ENCODE results near the gene DYTN.

The DYTN gene

GRCh38 chr2:206688453-206688852 lies 29.7 kb downstream of the DYTN start:
- no peak overlapping the region for H3K4me3 Mint-ChIP-seq
- no peaks in the 10 kb centered on the region for H3K36me3 Mint-ChIP-seq (ENCODE audit: insufficient read depth)
- DNase-seq (ENCODE audit: low spot score in 2 of 2) = no peak
- no peaks in the 10 kb centered on the region for H3K9me3 Mint-ChIP-seq
- no peak overlapping the region for H3K27ac Mint-ChIP-seq (ENCODE audit: low read depth)
- no peaks in the 10 kb centered on the region for H3K4me1 Mint-ChIP-seq
- ATAC-seq (replicated peaks; ENCODE audit: extremely low read depth, poor library complexity, severe bottlenecking) = no peak
- peaks cover 16% of the 10 kb centered on the region for H3K27me3 Mint-ChIP-seq

- Mint-ChIP-seq H3K27me3 (peaks cover 19% of the 10 kb centered on the region), H3K27ac (ENCODE audit: low read depth) (no peak overlapping the region)
- ATAC-seq (replicated peaks; ENCODE audit: extremely low read depth, poor library complexity, severe bottlenecking) = no peak
Measured at GRCh38 chr2:206683546-206683945, 34.6 kb downstream of the DYTN start.

GRCh38 chr2:206670531-206671319 lies 47.5 kb downstream of the DYTN start:
- no peaks in the 10 kb centered on the region for H3K4me1 Mint-ChIP-seq

More at GRCh38 chr2:206683546-206683945, 34.6 kb downstream of the DYTN start:
- Mint-ChIP-seq H3K4me3 (no peak overlapping the region), H3K9me3 (no peaks in the 10 kb centered on the region), H3K36me3 (ENCODE audit: insufficient read depth) (no peaks in the 10 kb centered on the region), H3K4me1 (no peaks in the 10 kb centered on the region)
- DNase-seq (ENCODE audit: low spot score in 2 of 2) = no peak

GRCh38 chr2:206665251-206665650 lies 52.9 kb downstream of the DYTN start:
- Mint-ChIP-seq H3K27me3 (peaks cover 68% of the 10 kb centered on the region), H3K4me3 (no peak overlapping the region), H3K27ac (ENCODE audit: low read depth) (no peak overlapping the region), H3K4me1 (no peaks in the 10 kb centered on the region), H3K9me3 (no peaks in the 10 kb centered on the region), H3K36me3 (ENCODE audit: insufficient read depth) (no peaks in the 10 kb centered on the region)
- ATAC-seq (replicated peaks; ENCODE audit: extremely low read depth, poor library complexity, severe bottlenecking) (no peak), DNase-seq (ENCODE audit: low spot score in 2 of 2) (no peak)

More at GRCh38 chr2:206670531-206671319, 47.5 kb downstream of the DYTN start:
- DNase-seq (ENCODE audit: low spot score in 2 of 2) = no peak
- ATAC-seq (replicated peaks; ENCODE audit: extremely low read depth, poor library complexity, severe bottlenecking) = no peak
- H3K27me3 Mint-ChIP-seq = peaks cover 58% of the 10 kb centered on the region
- no peak overlapping the region for H3K27ac Mint-ChIP-seq (ENCODE audit: low read depth)
- no peak overlapping the region for H3K4me3 Mint-ChIP-seq
- H3K9me3 Mint-ChIP-seq = no peaks in the 10 kb centered on the region
- no peaks in the 10 kb centered on the region for H3K36me3 Mint-ChIP-seq (ENCODE audit: insufficient read depth)

- DNase-seq (ENCODE audit: low spot score in 2 of 2) = no peak
- H3K9me3 Mint-ChIP-seq = no peaks in the 10 kb centered on the region
- H3K27ac Mint-ChIP-seq (ENCODE audit: low read depth) = no peak overlapping the region
- ATAC-seq (replicated peaks; ENCODE audit: extremely low read depth, poor library complexity, severe bottlenecking) = no peak
- no peaks in the 10 kb centered on the region for H3K36me3 Mint-ChIP-seq (ENCODE audit: insufficient read depth)
- H3K4me1 Mint-ChIP-seq = no peaks in the 10 kb centered on the region
- H3K27me3 Mint-ChIP-seq = peaks cover 13% of the 10 kb centered on the region
- H3K4me3 Mint-ChIP-seq = no peak overlapping the region
Measured at GRCh38 chr2:206657087-206657486, 61.1 kb downstream of the DYTN start.

GRCh38 chr2:206647985-206648384 lies 70.2 kb downstream of the DYTN start:
- no peak for DNase-seq (ENCODE audit: low spot score in 2 of 2)
- no peak overlapping the region for H3K4me3 Mint-ChIP-seq
- ATAC-seq (replicated peaks; ENCODE audit: extremely low read depth, poor library complexity, severe bottlenecking) = no peak
- H3K27ac Mint-ChIP-seq (ENCODE audit: low read depth) = no peak overlapping the region
- peaks cover 19% of the 10 kb centered on the region for H3K27me3 Mint-ChIP-seq
- no peaks in the 10 kb centered on the region for H3K36me3 Mint-ChIP-seq (ENCODE audit: insufficient read depth)
- no peaks in the 10 kb centered on the region for H3K9me3 Mint-ChIP-seq
- H3K4me1 Mint-ChIP-seq = no peaks in the 10 kb centered on the region

GRCh38 chr2:206642075-206643025 lies 75.8 kb downstream of the DYTN start, which contains the start of gene FAM237A:
TSS of gene FAM237A (plus strand) at chr2:206642487. CDS start at chr2:206644237, 1,750 bp downstream.
- Mint-ChIP-seq H3K27me3 (peaks cover 15% of the 10 kb centered on the region), H3K27ac (ENCODE audit: low read depth) (no peak within 1 kb of the TSS), H3K4me3 (no peak within 1 kb of the TSS), H3K36me3 (ENCODE audit: insufficient read depth) (no peaks in the 10 kb centered on the region), H3K9me3 (no peaks in the 10 kb centered on the region), H3K4me1 (no peaks in the 10 kb centered on the region)
- no peak for ATAC-seq (replicated peaks; ENCODE audit: extremely low read depth, poor library complexity, severe bottlenecking)
- DNase-seq (ENCODE audit: low spot score in 2 of 2) = no peak

GRCh38 chr2:206641226-206641625 lies 77.0 kb downstream of the DYTN start:
- Mint-ChIP-seq H3K27ac (ENCODE audit: low read depth) (no peak overlapping the region), H3K4me3 (no peak overlapping the region), H3K36me3 (ENCODE audit: insufficient read depth) (no peaks in the 10 kb centered on the region), H3K4me1 (no peaks in the 10 kb centered on the region), H3K9me3 (no peaks in the 10 kb centered on the region), H3K27me3 (peaks cover 9% of the 10 kb centered on the region)
- no peak for DNase-seq (ENCODE audit: low spot score in 2 of 2)
- ATAC-seq (replicated peaks; ENCODE audit: extremely low read depth, poor library complexity, severe bottlenecking) = no peak

- no peaks in the 10 kb centered on the region for H3K9me3 Mint-ChIP-seq
- ATAC-seq (replicated peaks; ENCODE audit: extremely low read depth, poor library complexity, severe bottlenecking) (no peak), DNase-seq (ENCODE audit: low spot score in 2 of 2) (no peak)
- H3K27ac Mint-ChIP-seq (ENCODE audit: low read depth) = no peak overlapping the region
- no peak overlapping the region for H3K4me3 Mint-ChIP-seq
- no peaks in the 10 kb centered on the region for H3K4me1 Mint-ChIP-seq
- peaks cover 7% of the 10 kb centered on the region for H3K27me3 Mint-ChIP-seq
- no peaks in the 10 kb centered on the region for H3K36me3 Mint-ChIP-seq (ENCODE audit: insufficient read depth)
Measured at GRCh38 chr2:206639636-206640035, 78.6 kb downstream of the DYTN start.

- no peaks in the 10 kb centered on the region for H3K36me3 Mint-ChIP-seq (ENCODE audit: insufficient read depth)
- H3K9me3 Mint-ChIP-seq = no peaks in the 10 kb centered on the region
- no peak overlapping the region for H3K4me3 Mint-ChIP-seq
- H3K27me3 Mint-ChIP-seq = no peaks in the 10 kb centered on the region
- H3K4me1 Mint-ChIP-seq = no peaks in the 10 kb centered on the region
- ATAC-seq (replicated peaks; ENCODE audit: extremely low read depth, poor library complexity, severe bottlenecking) (no peak), DNase-seq (ENCODE audit: low spot score in 2 of 2) (no peak)
- no peak overlapping the region for H3K27ac Mint-ChIP-seq (ENCODE audit: low read depth)
Measured at GRCh38 chr2:206635015-206635414, 83.2 kb downstream of the DYTN start.

- no peaks in the 10 kb centered on the region for H3K9me3 Mint-ChIP-seq
- DNase-seq (ENCODE audit: low spot score in 2 of 2) (no peak), ATAC-seq (replicated peaks; ENCODE audit: extremely low read depth, poor library complexity, severe bottlenecking) (no peak)
- H3K4me3 Mint-ChIP-seq = no peak overlapping the region
- H3K36me3 Mint-ChIP-seq (ENCODE audit: insufficient read depth) = no peaks in the 10 kb centered on the region
- no peaks in the 10 kb centered on the region for H3K4me1 Mint-ChIP-seq
- peaks cover 14% of the 10 kb centered on the region for H3K27me3 Mint-ChIP-seq
- no peak overlapping the region for H3K27ac Mint-ChIP-seq (ENCODE audit: low read depth)
Measured at GRCh38 chr2:206631340-206631739, 86.9 kb downstream of the DYTN start.

- Mint-ChIP-seq H3K27me3 (peaks cover 16% of the 10 kb centered on the region), H3K27ac (ENCODE audit: low read depth) (no peak overlapping the region), H3K36me3 (ENCODE audit: insufficient read depth) (no peaks in the 10 kb centered on the region), H3K4me3 (no peak overlapping the region), H3K9me3 (no peaks in the 10 kb centered on the region), H3K4me1 (no peaks in the 10 kb centered on the region)
- no peak for DNase-seq (ENCODE audit: low spot score in 2 of 2)
- ATAC-seq (replicated peaks; ENCODE audit: extremely low read depth, poor library complexity, severe bottlenecking) = no peak
Measured at GRCh38 chr2:206627632-206628031, 90.6 kb downstream of the DYTN start.

Measured in central memory CD8-positive, alpha-beta T cell (primary cell).